Kidney (tissue), 14 donors: ENCODE results near the gene AVPR2. TPM values are rescaled to one million over a fixed set of nuclear protein-coding genes. Genes with fewer than 3 reads are reported as not detected.
A peak's percentile ranks its signal among the peaks of the same experiment; 100 is the strongest.

Experiments used
- DNase-seq, 5 donors: peaks; one replicate each; pipeline ENCODE4 v3.0.0-alpha.2; 2013 to 2020
- FAIRE-seq: peaks from 2 replicates; lab custom pipeline; 2012; peaks lifted over from hg19 to GRCh38; lab: Jason Lieb, UNC
- H3K27ac ChIP-seq, 2 donors: one replicate each; pipeline ENCODE4 v1.7.0; 2013; ENCODE audit warnings: low read depth in 2 of 2, low read length in 2 of 2, inconsistent platforms in 1 of 2
- H3K27me3 ChIP-seq: one replicate; pipeline ENCODE4 v1.7.1; 2013; ENCODE audit warnings: low read length, inconsistent platforms; ENCODE audit not compliant: control insufficient read depth, insufficient read depth
- H3K36me3 ChIP-seq, 3 donors: one replicate each; pipeline versions ENCODE4 v1.7.0 to v1.7.1; 2013; ENCODE audit warnings: low read length in 3 of 3, control low read depth in 1 of 3, inconsistent platforms in 1 of 3; ENCODE audit not compliant: insufficient read depth in 3 of 3, control insufficient read depth in 2 of 3
- H3K4me1 ChIP-seq, 3 donors: one replicate each; pipeline versions ENCODE4 v1.7.0 to v1.7.1; 2013; ENCODE audit warnings: low read length in 3 of 3, inconsistent platforms in 1 of 3, low read depth in 1 of 3; ENCODE audit not compliant: control insufficient read depth in 2 of 3, insufficient read depth in 2 of 3
- H3K4me3 ChIP-seq, 3 donors: one replicate each; pipeline versions ENCODE4 v1.7.0 to v1.8.1; 2013; ENCODE audit warnings: low read length in 3 of 3, control low read depth in 1 of 3, inconsistent platforms in 1 of 3
- H3K9ac ChIP-seq, 3 donors: one replicate each; pipeline versions ENCODE4 v1.7.0 to v1.7.1; 2013; ENCODE audit warnings: low read length in 3 of 3, control low read depth in 1 of 3, inconsistent platforms in 1 of 3
- H3K9me3 ChIP-seq, 3 donors: one replicate each; pipeline versions ENCODE4 v1.7.0 to v1.7.1; 2013; ENCODE audit warnings: low read length in 3 of 3, control low read depth in 1 of 3, inconsistent platforms in 1 of 3; ENCODE audit not compliant: control insufficient read depth in 2 of 3, insufficient read depth in 1 of 3
- intact Hi-C: fragments of 100-400 bp; cut with DNase I; formaldehyde crosslinking; loops from one replicate; pipeline ENCODE4 v1.11.1; 2022
- polyA plus RNA-seq: library from polyadenylated mRNA; stranded (reverse); fragments of 350-450 nt; fragmentation: Illumina TruSeq; extraction: RNeasy Lipid Tissue Mini Kit (QIAGEN cat#74804); gene quantifications from one replicate; pipeline ENCODE4 v1.2.3, GENCODE V29; 2014; ENCODE audit warnings: low read depth, low replicate concordance; ENCODE audit not compliant: insufficient read depth
- total RNA-seq: library from RNA; stranded (reverse); fragmentation: NEBNext Ultra II Directional; extraction: Animal tissue kit (Norgen Biotek cat#: 25700); gene quantifications from one replicate; pipeline ENCODE4 v1.2.1, GENCODE V29; 2021
- TF ChIP-seq, protein P1 (sequence below): IDR thresholded peaks from 3 replicates; pipeline ENCODE4 v1.5.1; 2012; ENCODE audit warnings: mild to moderate bottlenecking, moderate library complexity, borderline replicate concordance; ENCODE audit not compliant: insufficient read depth; ENCODE audit errors: extremely low read depth
- donor health status: control.
- donor health status: control.
- donor health status: control.
- donor health status: control.
- donor health status: control.
- donor health status: DM: yes; HTN: yes; CAD: no.
- donor health status: Normal renal cell carcinoma (clear cell type).

The AVPR2 gene
- total and polyA plus RNA-seq, 2 donors from 2014 or later: 2.3 to 22.1 TPM

DNA sequence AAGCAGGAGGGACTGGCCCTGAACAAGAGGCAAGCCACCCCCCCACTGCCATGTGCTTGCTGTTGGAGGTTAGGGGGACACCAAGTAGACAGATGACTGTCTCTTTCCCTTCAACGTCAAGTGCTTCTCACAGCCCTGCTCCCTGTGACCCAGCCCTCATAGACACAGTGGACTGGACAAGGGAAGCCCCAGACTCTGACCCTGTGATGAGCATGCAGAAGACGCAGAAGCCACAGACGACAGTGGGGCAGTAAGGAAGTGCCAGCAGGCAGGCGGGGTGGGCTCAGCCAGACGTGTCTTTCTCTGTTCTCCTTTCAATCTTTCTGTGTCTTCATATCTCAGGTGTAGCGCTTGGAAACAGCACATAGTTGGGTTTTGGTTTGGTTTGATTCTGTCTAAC is 16.1 kb upstream of the AVPR2 start:
- no peak overlapping the region for H3K9ac ChIP-seq
- no peak overlapping the region for H3K4me3 ChIP-seq
- no peak overlapping the region for H3K27ac ChIP-seq
- FAIRE-seq (no peak), DNase-seq (peak in 1 of 5 donors; percentile 47)
- TF ChIP-seq, protein P1, sequence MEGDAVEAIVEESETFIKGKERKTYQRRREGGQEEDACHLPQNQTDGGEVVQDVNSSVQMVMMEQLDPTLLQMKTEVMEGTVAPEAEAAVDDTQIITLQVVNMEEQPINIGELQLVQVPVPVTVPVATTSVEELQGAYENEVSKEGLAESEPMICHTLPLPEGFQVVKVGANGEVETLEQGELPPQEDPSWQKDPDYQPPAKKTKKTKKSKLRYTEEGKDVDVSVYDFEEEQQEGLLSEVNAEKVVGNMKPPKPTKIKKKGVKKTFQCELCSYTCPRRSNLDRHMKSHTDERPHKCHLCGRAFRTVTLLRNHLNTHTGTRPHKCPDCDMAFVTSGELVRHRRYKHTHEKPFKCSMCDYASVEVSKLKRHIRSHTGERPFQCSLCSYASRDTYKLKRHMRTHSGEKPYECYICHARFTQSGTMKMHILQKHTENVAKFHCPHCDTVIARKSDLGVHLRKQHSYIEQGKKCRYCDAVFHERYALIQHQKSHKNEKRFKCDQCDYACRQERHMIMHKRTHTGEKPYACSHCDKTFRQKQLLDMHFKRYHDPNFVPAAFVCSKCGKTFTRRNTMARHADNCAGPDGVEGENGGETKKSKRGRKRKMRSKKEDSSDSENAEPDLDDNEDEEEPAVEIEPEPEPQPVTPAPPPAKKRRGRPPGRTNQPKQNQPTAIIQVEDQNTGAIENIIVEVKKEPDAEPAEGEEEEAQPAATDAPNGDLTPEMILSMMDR: no peak
- peaks cover 0 to 2% (median 0%) of the 10 kb centered on the region in 3 donors for H3K4me1 ChIP-seq
- no peaks in the 10 kb centered on the region for H3K9me3 ChIP-seq
- intact Hi-C loops: no loop called here
- no peaks in the 10 kb centered on the region for H3K36me3 ChIP-seq
- peaks cover 8% of the 10 kb centered on the region for H3K27me3 ChIP-seq

DNA sequence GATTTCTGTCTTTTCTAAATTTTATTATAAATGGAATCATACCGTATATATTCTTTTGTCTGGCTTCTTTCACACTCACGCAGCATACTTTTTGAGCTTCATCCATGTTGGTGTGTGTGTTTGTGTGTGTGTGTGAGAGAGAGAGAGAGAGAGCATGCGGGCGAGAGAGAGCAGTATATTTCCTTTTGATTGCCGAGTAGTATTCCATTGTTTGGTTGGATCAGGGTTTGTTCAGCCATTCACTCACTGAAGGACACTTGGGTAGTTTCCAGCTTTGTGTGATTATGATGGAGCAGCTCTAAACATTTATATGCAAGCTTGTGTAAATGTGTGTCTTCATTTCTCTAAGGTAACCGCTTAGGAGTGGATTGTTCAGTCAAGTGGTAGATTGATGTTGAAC is 15.3 kb upstream of the AVPR2 start:
- no peak overlapping the region for H3K4me3 ChIP-seq
- DNase-seq: no peak
- H3K4me1 ChIP-seq: peaks cover 0 to 2% (median 0%) of the 10 kb centered on the region in 3 donors
- no peak for FAIRE-seq
- TF ChIP-seq, protein P1: no peak
- peaks cover 5% of the 10 kb centered on the region for H3K27me3 ChIP-seq
- no peak overlapping the region for H3K9ac ChIP-seq
- intact Hi-C loops: no loop called here
- no peaks in the 10 kb centered on the region for H3K9me3 ChIP-seq
- H3K36me3 ChIP-seq: no peaks in the 10 kb centered on the region
- H3K27ac ChIP-seq: no peak overlapping the region

DNA sequence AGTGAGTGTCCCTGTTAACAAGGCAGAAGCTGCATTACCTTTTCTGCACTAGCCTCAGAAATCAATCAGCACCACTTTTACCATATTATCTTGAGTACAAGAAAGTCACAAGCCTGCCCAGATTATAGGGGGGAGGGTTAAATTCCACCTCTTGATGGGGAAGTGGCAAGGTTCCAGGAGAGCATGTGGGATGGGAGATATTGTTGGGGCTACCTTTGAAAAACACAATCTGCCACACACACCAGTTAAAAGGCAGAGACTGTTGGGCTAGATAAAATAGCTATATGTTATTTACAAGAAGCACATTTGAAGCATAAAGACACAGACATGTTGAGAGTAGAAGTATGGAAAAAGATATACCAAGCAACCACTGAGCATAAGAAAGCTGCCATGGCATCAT is 6.6 kb upstream of the AVPR2 start:
- intact Hi-C loops: no loop called here
- no peak for FAIRE-seq
- TF ChIP-seq, protein P1: no peak
- H3K9ac ChIP-seq: no peak overlapping the region
- no peak for DNase-seq
- H3K4me1 ChIP-seq: peaks cover 0 to 4% (median 0%) of the 10 kb centered on the region in 3 donors
- H3K27ac ChIP-seq: no peak overlapping the region
- H3K4me3 ChIP-seq: no peak overlapping the region
- no peaks in the 10 kb centered on the region for H3K27me3 ChIP-seq
- no peaks in the 10 kb centered on the region for H3K9me3 ChIP-seq
- no peaks in the 10 kb centered on the region for H3K36me3 ChIP-seq
